ENCODE results near the gene ARHGAP24.

The ARHGAP24 gene

DNA sequence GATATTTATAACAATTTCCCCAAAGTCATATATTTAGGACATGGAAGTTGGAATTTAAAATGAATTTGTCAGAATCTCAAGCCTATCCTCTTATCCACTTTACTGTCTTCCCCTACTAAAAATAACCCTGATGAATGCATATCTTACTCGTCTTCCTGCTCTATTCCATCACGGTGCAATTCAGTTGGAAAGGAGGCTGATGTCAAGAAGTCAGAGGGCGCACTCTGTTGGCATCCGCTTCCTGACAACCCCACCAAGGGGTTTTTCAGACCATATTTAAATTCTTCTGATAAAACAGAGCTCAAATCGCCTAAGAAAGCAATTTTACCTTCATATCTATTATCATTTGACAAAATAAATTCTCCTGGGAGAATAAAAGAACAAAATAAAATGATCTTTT lies 233.5 kb downstream of the ARHGAP24 start:
- no peak overlapping the region for H3K9ac ChIP-seq (ENCODE audit: low read depth in 1 of 2, low read length in 2 of 2)
- no peaks in the 10 kb centered on the region for H3K27me3 ChIP-seq (ENCODE audit: control insufficient read depth in 2 of 2, insufficient read depth in 2 of 2, low read length in 2 of 2)
- no peak overlapping the region for H3K27ac ChIP-seq (ENCODE audit: low read depth in 2 of 2, low read length in 2 of 2)
- H3K36me3 ChIP-seq (ENCODE audit: control insufficient read depth in 2 of 2, insufficient read depth in 2 of 2, low read length in 2 of 2) = no peaks in the 10 kb centered on the region
- no peaks in the 10 kb centered on the region for H3K4me1 ChIP-seq (ENCODE audit: control insufficient read depth in 2 of 2, insufficient read depth in 2 of 2, low read length in 2 of 2)
- H3K9me3 ChIP-seq (ENCODE audit: control insufficient read depth in 2 of 2, low read length in 2 of 2) = no peaks in the 10 kb centered on the region
- H3K4me3 ChIP-seq (ENCODE audit: low read length in 2 of 2) = no peak overlapping the region

DNA sequence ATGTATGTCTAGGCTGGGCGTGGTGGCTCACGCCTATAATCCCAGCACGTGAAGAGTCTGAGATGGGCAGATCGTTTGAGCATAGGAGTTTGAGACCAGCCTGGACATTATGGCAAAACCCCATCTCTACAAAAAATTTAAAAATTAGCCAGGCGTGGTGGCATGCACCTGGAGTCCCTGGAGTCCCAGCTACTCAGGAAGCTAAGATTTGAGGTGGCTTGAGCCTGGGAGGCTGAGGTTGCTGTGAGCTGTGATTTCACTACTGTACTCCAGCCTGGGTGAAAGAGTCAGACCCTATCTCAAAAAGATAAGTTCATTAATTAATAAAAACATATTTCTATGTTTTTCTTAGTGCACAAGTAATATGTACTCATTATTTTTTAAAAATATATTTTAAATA lies 238.1 kb downstream of the ARHGAP24 start:
- Histone ChIP-seq H3K27me3 (ENCODE audit: control insufficient read depth in 2 of 2, insufficient read depth in 2 of 2, low read length in 2 of 2) (no peaks in the 10 kb centered on the region), H3K9me3 (ENCODE audit: control insufficient read depth in 2 of 2, low read length in 2 of 2) (no peaks in the 10 kb centered on the region), H3K4me3 (ENCODE audit: low read length in 2 of 2) (no peak overlapping the region), H3K36me3 (ENCODE audit: control insufficient read depth in 2 of 2, insufficient read depth in 2 of 2, low read length in 2 of 2) (no peaks in the 10 kb centered on the region), H3K4me1 (ENCODE audit: control insufficient read depth in 2 of 2, insufficient read depth in 2 of 2, low read length in 2 of 2) (peaks cover 0 to 4% of the 10 kb centered on the region in 2 donors), H3K9ac (ENCODE audit: low read depth in 1 of 2, low read length in 2 of 2) (no peak overlapping the region), H3K27ac (ENCODE audit: low read depth in 2 of 2, low read length in 2 of 2) (no peak overlapping the region)

DNA sequence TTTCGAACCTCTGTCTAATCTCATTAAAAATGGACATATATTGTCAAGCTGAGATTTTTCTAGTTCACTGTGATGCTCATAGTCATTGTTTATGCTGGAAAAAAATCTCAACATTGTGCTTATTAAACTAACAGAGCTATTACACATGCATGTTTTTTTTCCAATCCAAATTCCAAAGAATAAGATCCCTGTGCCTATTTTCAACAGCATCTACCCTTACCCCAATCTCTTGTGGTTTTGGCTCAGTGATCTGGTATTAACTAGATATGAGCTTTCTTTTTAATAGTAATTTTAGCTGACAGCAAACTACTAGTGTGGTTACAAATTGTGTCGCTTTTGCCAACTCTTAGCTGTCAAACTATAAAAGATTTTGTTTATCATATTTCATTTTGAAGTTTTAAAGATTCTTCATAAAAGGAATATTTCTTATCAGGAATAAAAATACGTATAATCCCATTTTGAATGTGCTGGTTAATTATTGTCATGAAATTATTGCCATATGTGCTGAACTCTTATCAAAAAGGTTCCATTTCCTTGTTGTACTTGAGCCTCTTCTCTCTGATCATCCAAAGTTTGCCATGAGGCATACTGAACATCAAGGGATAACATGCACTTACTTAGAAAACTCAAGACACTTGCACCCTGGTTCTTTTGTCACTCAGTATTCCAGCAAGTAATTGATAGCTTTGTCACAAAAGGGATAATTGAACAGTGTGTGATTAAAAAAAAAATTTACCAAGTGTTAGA lies 241.2 kb downstream of the ARHGAP24 start:
- Histone ChIP-seq H3K27ac (ENCODE audit: low read depth in 2 of 2, low read length in 2 of 2) (no peak overlapping the region), H3K36me3 (ENCODE audit: control insufficient read depth in 2 of 2, insufficient read depth in 2 of 2, low read length in 2 of 2) (no peaks in the 10 kb centered on the region), H3K27me3 (ENCODE audit: control insufficient read depth in 2 of 2, insufficient read depth in 2 of 2, low read length in 2 of 2) (no peaks in the 10 kb centered on the region), H3K4me3 (ENCODE audit: low read length in 2 of 2) (no peak overlapping the region), H3K9ac (ENCODE audit: low read depth in 1 of 2, low read length in 2 of 2) (no peak overlapping the region), H3K9me3 (ENCODE audit: control insufficient read depth in 2 of 2, low read length in 2 of 2) (no peaks in the 10 kb centered on the region), H3K4me1 (ENCODE audit: control insufficient read depth in 2 of 2, insufficient read depth in 2 of 2, low read length in 2 of 2) (peaks cover 0 to 4% of the 10 kb centered on the region in 2 donors)

DNA sequence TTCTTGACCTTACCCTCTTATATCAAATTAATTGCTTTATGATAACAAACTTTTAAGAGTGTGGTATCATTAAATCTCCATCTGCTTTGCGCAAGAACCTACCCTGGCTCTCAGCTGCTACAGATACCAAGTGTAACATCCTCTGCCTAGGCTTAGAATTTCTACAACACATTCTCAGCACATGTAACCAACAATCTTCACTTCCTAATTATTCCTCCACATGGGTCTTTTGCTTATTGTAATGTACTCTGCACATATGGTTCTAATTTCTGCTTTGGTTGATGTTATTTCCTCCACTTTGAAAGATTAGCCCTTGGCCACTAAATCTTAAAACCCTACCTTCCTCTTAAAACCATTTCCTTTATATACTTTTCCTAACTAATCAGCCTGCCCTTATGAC lies 242.4 kb downstream of the ARHGAP24 start:
- Histone ChIP-seq H3K4me3 (ENCODE audit: low read length in 2 of 2) (no peak overlapping the region), H3K9ac (ENCODE audit: low read depth in 1 of 2, low read length in 2 of 2) (no peak overlapping the region), H3K27me3 (ENCODE audit: control insufficient read depth in 2 of 2, insufficient read depth in 2 of 2, low read length in 2 of 2) (no peaks in the 10 kb centered on the region)

DNA sequence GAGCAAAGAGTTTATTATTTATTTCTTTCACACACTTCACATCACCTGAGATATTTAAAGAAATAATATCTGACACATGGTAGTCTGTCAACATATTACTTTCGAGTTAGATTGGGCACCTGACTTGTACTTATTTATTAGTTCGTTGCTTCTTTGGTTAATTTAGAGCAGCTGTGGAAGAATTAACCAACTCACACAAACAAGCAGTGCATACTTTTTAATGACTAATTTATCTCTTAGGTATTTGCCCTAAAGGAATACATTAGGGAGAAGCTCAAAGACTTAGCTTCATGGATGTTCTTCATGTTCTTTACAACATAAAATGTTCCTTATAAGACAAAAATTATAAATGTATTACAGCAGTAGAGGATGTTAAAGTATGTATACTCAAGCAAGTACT lies 242.9 kb downstream of the ARHGAP24 start:
- no peaks in the 10 kb centered on the region for H3K27me3 ChIP-seq (ENCODE audit: control insufficient read depth in 2 of 2, insufficient read depth in 2 of 2, low read length in 2 of 2)
- no peaks in the 10 kb centered on the region for H3K36me3 ChIP-seq (ENCODE audit: control insufficient read depth in 2 of 2, insufficient read depth in 2 of 2, low read length in 2 of 2)
- H3K9ac ChIP-seq (ENCODE audit: low read depth in 1 of 2, low read length in 2 of 2) = no peak overlapping the region
- no peak overlapping the region for H3K4me3 ChIP-seq (ENCODE audit: low read length in 2 of 2)
- H3K9me3 ChIP-seq (ENCODE audit: control insufficient read depth in 2 of 2, low read length in 2 of 2) = no peaks in the 10 kb centered on the region
- no peak overlapping the region for H3K27ac ChIP-seq (ENCODE audit: low read depth in 2 of 2, low read length in 2 of 2)
- peaks cover 0 to 4% of the 10 kb centered on the region in 2 donors for H3K4me1 ChIP-seq (ENCODE audit: control insufficient read depth in 2 of 2, insufficient read depth in 2 of 2, low read length in 2 of 2)

More for the DNA sequence above, 242.4 kb downstream of the ARHGAP24 start:
- Histone ChIP-seq H3K36me3 (ENCODE audit: control insufficient read depth in 2 of 2, insufficient read depth in 2 of 2, low read length in 2 of 2) (no peaks in the 10 kb centered on the region), H3K4me1 (ENCODE audit: control insufficient read depth in 2 of 2, insufficient read depth in 2 of 2, low read length in 2 of 2) (peaks cover 0 to 4% of the 10 kb centered on the region in 2 donors), H3K9me3 (ENCODE audit: control insufficient read depth in 2 of 2, low read length in 2 of 2) (no peaks in the 10 kb centered on the region), H3K27ac (ENCODE audit: low read depth in 2 of 2, low read length in 2 of 2) (no peak overlapping the region)

DNA sequence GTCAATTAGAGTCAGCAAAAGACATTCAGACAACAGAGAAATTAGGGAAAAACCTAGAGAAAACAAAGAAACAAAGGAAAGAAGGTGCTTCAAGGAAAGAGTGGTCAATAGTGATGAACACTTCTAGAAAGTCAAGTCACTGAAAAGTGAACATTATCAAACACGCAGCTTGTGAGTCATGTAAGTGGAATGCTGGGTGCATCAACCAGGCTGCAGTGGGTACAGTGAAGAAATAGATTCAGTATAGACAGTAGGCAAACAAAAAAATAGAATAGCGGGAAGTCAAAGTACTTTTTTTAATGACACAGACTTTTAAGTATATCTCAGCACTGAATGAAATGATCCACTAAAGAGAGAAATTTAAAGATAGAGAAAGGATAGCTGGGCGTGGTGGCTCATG lies 245.8 kb downstream of the ARHGAP24 start:
- H3K4me3 ChIP-seq (ENCODE audit: low read length in 2 of 2) = no peak overlapping the region
- H3K9ac ChIP-seq (ENCODE audit: low read depth in 1 of 2, low read length in 2 of 2) = no peak overlapping the region
- no peaks in the 10 kb centered on the region for H3K27me3 ChIP-seq (ENCODE audit: control insufficient read depth in 2 of 2, insufficient read depth in 2 of 2, low read length in 2 of 2)
- H3K4me1 ChIP-seq (ENCODE audit: control insufficient read depth in 2 of 2, insufficient read depth in 2 of 2, low read length in 2 of 2) = peaks cover 0 to 4% of the 10 kb centered on the region in 2 donors
- H3K9me3 ChIP-seq (ENCODE audit: control insufficient read depth in 2 of 2, low read length in 2 of 2) = no peaks in the 10 kb centered on the region
- H3K36me3 ChIP-seq (ENCODE audit: control insufficient read depth in 2 of 2, insufficient read depth in 2 of 2, low read length in 2 of 2) = no peaks in the 10 kb centered on the region
- H3K27ac ChIP-seq (ENCODE audit: low read depth in 2 of 2, low read length in 2 of 2) = no peak overlapping the region

DNA sequence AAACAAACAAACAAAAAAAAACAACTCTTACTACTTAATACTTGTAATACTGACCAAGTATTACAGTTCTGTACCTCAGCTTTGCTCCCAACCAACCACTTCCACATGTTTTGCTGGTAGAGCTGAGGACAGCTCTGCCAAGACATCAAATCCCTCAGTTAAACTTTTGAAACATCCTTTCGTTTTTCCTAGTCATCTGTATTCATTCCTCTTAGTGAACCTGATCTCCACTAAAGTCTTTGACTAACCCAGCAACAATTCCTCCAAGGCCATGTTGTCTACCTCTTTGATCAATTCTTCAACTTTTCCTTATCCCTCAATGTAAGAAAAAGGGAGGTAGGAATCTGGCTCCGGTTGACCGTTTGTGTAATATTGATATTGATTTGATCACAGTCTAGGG lies 247.5 kb downstream of the ARHGAP24 start:
- Histone ChIP-seq H3K9me3 (ENCODE audit: control insufficient read depth in 2 of 2, low read length in 2 of 2) (no peaks in the 10 kb centered on the region), H3K9ac (ENCODE audit: low read depth in 1 of 2, low read length in 2 of 2) (no peak overlapping the region), H3K27ac (ENCODE audit: low read depth in 2 of 2, low read length in 2 of 2) (no peak overlapping the region), H3K27me3 (ENCODE audit: control insufficient read depth in 2 of 2, insufficient read depth in 2 of 2, low read length in 2 of 2) (no peaks in the 10 kb centered on the region), H3K4me1 (ENCODE audit: control insufficient read depth in 2 of 2, insufficient read depth in 2 of 2, low read length in 2 of 2) (no peaks in the 10 kb centered on the region), H3K36me3 (ENCODE audit: control insufficient read depth in 2 of 2, insufficient read depth in 2 of 2, low read length in 2 of 2) (no peaks in the 10 kb centered on the region), H3K4me3 (ENCODE audit: low read length in 2 of 2) (no peak overlapping the region)

DNA sequence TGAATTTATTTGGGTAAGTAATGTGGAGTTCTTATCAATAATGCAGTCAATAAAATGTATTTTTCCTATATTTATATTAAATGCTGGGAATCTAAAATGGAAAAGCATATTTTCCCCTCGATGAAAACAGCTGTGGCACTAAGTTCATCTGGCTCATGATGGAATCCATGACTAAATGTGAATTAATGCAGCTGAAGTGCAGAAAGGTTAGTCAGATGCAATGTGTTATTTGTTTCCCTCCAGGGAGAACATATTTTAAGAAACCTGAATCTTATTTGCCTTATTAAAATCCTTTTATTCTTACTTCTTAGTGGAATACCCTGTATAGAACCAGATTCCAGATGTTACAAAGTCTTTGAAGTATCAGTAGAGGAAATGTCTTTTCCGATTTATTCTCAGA lies 247.9 kb downstream of the ARHGAP24 start:
- Histone ChIP-seq H3K9me3 (ENCODE audit: control insufficient read depth in 2 of 2, low read length in 2 of 2) (no peaks in the 10 kb centered on the region), H3K9ac (ENCODE audit: low read depth in 1 of 2, low read length in 2 of 2) (no peak overlapping the region), H3K27me3 (ENCODE audit: control insufficient read depth in 2 of 2, insufficient read depth in 2 of 2, low read length in 2 of 2) (no peaks in the 10 kb centered on the region), H3K27ac (ENCODE audit: low read depth in 2 of 2, low read length in 2 of 2) (no peak overlapping the region), H3K4me3 (ENCODE audit: low read length in 2 of 2) (no peak overlapping the region), H3K4me1 (ENCODE audit: control insufficient read depth in 2 of 2, insufficient read depth in 2 of 2, low read length in 2 of 2) (no peaks in the 10 kb centered on the region), H3K36me3 (ENCODE audit: control insufficient read depth in 2 of 2, insufficient read depth in 2 of 2, low read length in 2 of 2) (no peaks in the 10 kb centered on the region)

DNA sequence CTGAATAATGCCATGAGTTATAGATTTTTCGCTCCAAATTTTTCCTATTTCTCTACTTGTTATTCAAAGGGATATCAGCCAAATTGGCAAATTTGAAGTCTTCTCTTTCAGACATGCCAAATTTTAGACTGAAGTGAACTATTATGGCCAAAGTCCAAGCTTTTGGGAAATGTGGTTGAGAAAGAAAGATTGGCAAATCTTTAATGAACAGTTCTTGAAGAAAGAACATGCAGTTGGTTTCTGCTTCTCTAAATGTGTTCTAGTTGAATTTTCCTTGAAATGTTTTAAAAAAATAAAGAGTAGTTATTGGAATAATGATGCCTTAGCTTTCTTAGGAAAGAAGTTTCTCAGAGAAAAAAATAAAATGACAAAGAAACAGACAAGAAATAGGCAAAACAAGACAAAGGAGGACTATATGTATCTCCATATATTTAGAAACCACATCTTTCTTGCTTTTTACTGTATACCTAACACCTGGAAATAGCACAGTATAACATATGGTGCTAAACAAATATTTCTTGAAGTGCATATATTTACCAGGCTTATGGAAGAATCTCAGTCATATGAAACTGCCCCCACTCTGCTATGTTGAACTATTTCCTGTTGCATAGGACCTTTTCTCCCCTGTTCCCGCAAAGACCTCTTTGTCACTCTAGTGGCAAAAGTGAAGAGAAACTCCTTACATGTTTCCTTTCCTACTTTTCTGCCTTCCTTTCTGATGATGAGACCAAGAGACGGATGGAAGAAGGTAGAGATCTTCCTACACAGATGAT lies 250.0 kb downstream of the ARHGAP24 start:
- Histone ChIP-seq H3K4me1 (ENCODE audit: control insufficient read depth in 2 of 2, insufficient read depth in 2 of 2, low read length in 2 of 2) (no peaks in the 10 kb centered on the region), H3K9me3 (ENCODE audit: control insufficient read depth in 2 of 2, low read length in 2 of 2) (no peaks in the 10 kb centered on the region), H3K27ac (ENCODE audit: low read depth in 2 of 2, low read length in 2 of 2) (peak overlapping the region; percentile 26 to 66), H3K36me3 (ENCODE audit: control insufficient read depth in 2 of 2, insufficient read depth in 2 of 2, low read length in 2 of 2) (no peaks in the 10 kb centered on the region), H3K4me3 (ENCODE audit: low read length in 2 of 2) (no peak overlapping the region), H3K27me3 (ENCODE audit: control insufficient read depth in 2 of 2, insufficient read depth in 2 of 2, low read length in 2 of 2) (no peaks in the 10 kb centered on the region), H3K9ac (ENCODE audit: low read depth in 1 of 2, low read length in 2 of 2) (no peak overlapping the region)

DNA sequence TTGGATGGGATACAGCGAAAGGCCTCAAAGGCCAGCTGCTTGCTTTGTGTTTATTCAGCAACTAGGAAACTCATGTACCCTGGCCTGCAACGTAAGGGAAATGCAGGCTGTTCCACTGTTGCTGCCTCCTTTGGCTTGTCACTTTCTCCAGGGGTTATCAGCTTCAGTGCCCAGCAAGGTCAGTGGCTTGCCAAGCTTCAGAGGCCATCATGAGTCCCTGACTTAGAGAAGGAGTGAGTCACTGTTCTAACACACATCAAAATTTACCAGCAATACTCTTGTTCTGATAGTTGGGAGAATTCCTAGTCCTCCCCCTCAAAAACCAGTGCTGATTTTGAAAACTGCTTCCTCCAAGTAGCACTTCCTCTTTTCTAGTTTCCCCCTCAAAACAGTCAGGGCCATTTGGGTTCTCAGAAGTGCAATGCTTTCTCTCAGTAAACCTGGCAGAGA lies 250.8 kb downstream of the ARHGAP24 start:
- H3K27me3 ChIP-seq (ENCODE audit: control insufficient read depth in 2 of 2, insufficient read depth in 2 of 2, low read length in 2 of 2) = no peaks in the 10 kb centered on the region
- H3K4me1 ChIP-seq (ENCODE audit: control insufficient read depth in 2 of 2, insufficient read depth in 2 of 2, low read length in 2 of 2) = no peaks in the 10 kb centered on the region
- peak overlapping the region in 1 of 2 donors; percentile 38 for H3K9ac ChIP-seq (ENCODE audit: low read depth in 1 of 2, low read length in 2 of 2)
- peak overlapping the region; percentile 26 to 66 for H3K27ac ChIP-seq (ENCODE audit: low read depth in 2 of 2, low read length in 2 of 2)
- no peaks in the 10 kb centered on the region for H3K9me3 ChIP-seq (ENCODE audit: control insufficient read depth in 2 of 2, low read length in 2 of 2)
- no peaks in the 10 kb centered on the region for H3K36me3 ChIP-seq (ENCODE audit: control insufficient read depth in 2 of 2, insufficient read depth in 2 of 2, low read length in 2 of 2)
- peak overlapping the region in 1 of 2 donors; percentile 1 for H3K4me3 ChIP-seq (ENCODE audit: low read length in 2 of 2)

All from mucosa of rectum (tissue), 2 donors.